HG02642 (cell line): ENCODE results near the gene MINK1.
A peak's percentile ranks its signal among the peaks of the same experiment; 100 is the strongest.

ENCODE experiments used
- ATAC-seq: cut with Tn5 transposase; IDR thresholded peaks from one replicate; pipeline ENCODE4 v1.9.1; 2021; ENCODE audit warnings: mild to moderate bottlenecking; ENCODE audit not compliant: unreplicated experiment, poor library complexity

The MINK1 gene

DNA sequence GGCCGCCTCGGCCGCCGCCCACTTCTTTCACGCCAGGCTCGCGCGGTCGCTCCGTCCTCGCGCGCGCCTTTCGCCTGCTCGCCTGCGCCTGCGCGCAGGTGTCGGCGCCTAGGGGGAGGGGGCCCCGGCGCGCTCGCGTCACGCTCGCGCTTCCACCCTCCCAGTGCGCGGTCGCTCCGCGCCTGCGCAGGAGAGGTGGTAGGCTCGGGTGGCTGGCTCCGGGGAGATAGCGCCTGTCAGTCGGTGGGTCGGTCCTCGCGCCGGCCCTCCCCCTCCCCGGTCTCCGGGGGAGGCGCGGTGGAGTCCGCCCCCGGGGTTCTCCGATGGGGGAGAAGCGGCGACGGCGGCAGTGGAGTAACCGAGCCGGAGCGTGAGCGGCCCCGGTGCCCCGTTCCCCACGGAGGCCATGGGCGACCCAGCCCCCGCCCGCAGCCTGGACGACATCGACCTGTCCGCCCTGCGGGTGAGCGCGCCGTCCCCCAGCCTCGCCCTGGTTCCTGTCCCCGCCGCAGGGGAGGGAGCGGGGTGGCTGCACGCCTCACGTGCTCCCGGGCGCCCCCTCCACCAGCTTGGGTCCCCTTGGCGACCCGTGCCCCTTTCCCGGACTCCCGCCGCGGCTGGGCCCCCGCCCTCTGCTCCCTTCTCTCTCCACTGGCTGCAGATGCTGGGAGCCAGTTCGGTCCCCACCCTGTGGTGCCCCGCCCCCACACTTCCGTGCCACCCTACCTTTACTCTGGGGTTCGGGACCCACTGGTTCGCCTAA, at the start of gene MINK1:
Gene MINK1, plus strand, starts transcription at position 163 of the 763 bp plus-strand sequence. Its CDS starts 244 bp downstream, at position 407.
- peak; percentile 92 for ATAC-seq

DNA sequence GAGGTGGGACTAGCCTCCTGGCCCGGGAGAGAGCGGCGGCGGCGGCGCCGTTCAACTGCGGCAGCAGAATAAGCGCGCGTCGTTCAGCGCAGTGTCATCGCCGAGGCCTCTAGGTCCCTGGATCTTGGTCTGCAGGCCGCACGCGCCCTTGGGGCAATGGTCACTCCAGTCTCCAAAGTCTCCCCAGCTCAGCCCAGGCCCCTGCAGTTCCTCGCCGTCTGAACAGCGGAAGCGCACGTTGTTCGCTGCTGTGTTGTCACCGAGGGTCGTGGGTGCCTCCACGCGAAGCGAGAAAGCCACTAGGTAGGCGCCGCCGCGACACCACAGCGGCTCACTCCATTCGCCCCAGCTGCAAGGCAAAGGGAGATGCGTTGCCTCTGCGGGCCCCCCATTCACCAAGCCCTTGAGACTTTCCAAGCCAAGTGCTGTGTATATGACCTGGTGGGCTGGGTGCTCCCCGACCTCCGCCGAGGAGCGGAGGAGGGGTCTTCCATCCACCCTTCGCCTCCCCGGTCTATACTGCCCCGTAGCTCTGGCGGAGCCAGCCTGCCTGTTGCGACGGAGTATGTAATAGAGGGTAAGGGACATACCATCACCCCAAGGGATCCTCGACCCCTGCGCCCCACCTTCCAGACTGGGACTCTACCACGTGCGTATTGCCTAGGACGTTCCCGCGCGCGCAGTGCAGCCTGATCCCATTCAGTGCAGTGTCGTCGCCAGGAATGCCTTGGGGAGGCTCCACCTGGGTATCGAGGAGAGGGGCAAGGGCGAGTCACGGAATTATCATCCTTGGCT, 47.6 kb upstream of the MINK1 start:
- ATAC-seq, result no peak

GRCh38 chr17:4786106-4786511, 47.0 kb upstream of the MINK1 start, which contains the start of gene VMO1:
TSS of gene VMO1 (minus strand) at chr17:4786364. CDS start at chr17:4786352, 12 bp downstream.
- no peak for ATAC-seq

- no peak for ATAC-seq
Observed at GRCh38 chr17:4786516-4786915, 46.6 kb upstream of the MINK1 start.

- no peak for ATAC-seq
Observed at GRCh38 chr17:4788159-4788806, 44.9 kb upstream of the MINK1 start.

- ATAC-seq, result no peak
Observed at GRCh38 chr17:4788807-4789700, 44.1 kb upstream of the MINK1 start, which contains the start of gene GLTPD2. TSS of gene GLTPD2 (plus strand) at chr17:4788964. CDS start at chr17:4789012, 48 bp downstream.

DNA sequence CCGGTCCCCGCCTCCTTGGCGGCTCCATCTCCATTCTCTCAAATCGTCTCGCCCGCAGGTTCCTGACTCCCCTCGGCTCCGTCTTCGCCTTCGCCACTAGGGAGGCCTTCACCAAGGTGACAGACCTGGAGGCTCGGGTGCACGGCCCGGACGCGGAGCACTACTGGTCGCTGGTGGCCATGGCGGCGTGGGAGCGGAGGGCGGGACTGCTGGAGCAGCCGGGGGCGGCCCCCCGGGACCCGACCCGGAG, 43.5 kb upstream of the MINK1 start:
- no peak for ATAC-seq

- ATAC-seq, result peak; percentile 85
Observed at GRCh38 chr17:4789951-4790704, 43.0 kb upstream of the MINK1 start.

DNA sequence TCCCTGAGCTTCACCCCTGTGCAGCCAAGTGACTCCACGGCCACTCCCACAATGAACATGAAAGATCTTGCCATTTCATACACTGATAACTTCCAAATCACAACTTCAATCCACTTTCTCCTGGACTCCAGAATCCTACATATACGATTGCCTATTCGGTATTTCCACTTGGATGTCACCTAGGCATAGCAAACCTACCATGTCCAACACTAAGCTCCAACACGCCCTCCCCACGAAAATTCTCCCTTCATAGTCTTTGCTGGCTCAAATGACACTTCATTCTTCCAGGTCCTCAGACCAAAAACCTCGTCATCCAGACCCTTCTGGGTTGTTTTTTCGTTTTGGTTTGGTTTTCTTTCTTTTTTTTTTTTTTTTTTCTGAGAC, 42.4 kb upstream of the MINK1 start:
- no peak for ATAC-seq

DNA sequence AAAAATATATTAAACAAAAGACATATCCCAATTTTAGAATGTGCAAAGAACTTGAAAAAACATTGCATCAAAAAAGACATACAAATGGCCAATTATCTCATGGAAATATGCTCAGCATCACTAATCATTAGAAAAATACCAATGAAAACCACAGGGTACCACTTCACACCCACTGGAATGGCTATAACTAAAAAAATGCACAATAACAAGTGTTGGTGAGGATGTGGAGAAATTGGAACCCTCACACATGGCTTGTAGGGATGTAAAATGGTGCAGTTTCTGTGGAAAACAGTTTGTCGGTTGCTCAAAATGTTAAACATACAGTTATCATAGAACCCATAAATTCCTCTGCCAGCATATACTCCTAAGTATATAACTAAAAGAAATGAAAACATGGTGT, 38.0 kb upstream of the MINK1 start:
- ATAC-seq, result no peak

- no peak for ATAC-seq
Observed at GRCh38 chr17:4796552-4796920, 36.6 kb upstream of the MINK1 start.

DNA sequence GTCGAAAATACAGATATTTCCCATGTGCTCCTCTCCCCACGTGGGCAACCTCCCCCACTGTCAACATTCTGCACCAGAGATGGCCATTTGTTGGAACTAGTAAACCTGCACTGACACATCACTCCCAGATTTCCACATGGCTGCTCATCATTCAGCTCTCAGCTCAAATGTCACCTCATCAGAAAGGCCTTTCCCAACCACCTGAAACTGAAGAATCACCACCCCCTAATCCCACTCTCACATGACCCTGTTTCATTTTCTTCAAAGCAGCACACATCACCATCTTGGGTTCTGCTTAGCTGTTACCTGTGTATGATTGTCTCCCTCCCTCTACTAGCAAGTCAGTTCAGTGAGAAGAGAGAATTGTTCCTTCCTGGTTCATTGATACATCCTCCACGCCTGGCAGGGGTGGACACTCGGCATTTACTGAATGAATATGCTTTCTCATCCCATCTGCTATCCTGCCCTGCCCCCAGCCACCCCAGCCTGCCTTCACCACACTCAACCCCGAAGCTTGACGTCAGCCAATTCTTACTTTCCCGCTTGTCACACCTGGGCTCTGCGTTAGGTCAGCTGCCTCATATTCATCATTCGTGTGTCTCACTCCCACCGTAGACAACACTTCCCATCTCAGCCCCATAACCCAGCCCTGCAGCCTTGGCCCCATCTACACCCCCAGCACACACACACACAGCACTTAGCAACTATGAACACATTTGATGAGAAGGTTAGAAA, 32.5 kb upstream of the MINK1 start:
- ATAC-seq, result no peak

GRCh38 chr17:4802228-4802627, 30.9 kb upstream of the MINK1 start, which contains the start of gene C17orf114:
TSS of gene C17orf114 (minus strand) at chr17:4802328.
- no peak for ATAC-seq

GRCh38 chr17:4806456-4806776, 26.7 kb upstream of the MINK1 start:
- no peak for ATAC-seq

- ATAC-seq, result peak; percentile 94
Observed at GRCh38 chr17:4806777-4807604, 26.1 kb upstream of the MINK1 start, which contains the start of gene PLD2. TSS of gene PLD2 (plus strand) at chr17:4807152. CDS start at chr17:4807773, 621 bp downstream.

DNA sequence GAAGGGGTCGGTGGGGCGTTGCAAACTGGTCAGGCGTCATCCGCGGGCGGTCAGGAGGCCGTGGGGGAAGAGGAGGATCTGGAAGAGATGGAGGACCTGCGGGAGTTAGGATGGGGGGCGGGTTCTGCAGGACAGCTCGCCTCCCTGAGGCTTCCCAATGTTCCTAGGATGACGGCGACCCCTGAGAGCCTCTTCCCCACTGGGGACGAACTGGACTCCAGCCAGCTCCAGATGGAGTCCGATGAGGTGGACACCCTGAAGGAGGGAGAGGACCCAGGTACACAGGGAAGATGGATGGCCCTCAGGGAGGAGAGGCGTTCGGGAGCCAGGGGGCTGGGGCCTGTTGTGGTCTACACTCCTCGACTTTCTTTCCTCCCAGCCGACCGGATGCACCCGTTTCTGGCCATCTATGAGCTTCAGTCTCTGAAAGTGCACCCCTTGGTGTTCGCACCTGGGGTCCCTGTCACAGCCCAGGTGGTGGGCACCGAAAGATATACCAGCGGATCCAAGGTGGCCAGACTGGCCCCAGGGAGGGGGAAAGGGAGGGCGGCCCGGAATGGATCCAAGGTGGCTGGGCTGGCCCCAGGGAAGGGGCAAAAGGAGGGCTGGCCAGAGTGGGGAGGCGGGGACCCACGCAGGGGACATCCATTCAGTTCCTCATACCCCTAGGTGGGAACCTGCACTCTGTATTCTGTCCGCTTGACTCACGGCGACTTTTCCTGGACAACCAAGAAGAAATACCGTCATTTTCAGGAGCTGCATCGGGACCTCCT, 25.3 kb upstream of the MINK1 start:
- no peak for ATAC-seq

- no peak for ATAC-seq
Observed at GRCh38 chr17:4808378-4808767, 24.8 kb upstream of the MINK1 start.
